SHP77 treated with DMSO at 0.1 percent for 48 hours (cell line): ENCODE data around the gene ZEB2.

ENCODE experiments used
- DNase-seq: peaks from one replicate; lab custom pipeline; 2025; lab: John Stamatoyannopoulos, UW

The ZEB2 gene

DNA sequence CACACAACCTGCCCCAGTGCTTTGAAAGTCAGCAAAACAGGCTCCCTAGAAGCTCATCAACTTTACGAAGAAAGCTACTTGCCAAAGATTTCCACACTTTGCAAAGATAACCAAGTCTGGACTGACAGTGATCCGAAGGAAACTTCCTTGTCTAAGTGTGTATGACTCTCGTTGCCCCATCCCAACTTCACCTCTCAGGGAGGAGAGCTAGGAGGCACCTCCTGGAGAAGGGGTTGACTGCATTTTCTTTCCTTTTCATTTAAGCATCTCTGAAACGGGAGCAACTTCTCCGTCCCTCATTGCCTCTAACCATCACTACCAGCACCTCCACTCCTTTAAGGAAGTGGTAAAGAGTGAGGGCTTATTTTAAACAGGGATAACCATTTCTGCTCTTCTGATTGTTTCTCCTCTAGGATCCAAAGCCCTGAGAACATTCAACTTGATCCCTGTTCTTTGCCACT, 7.0 kb downstream of the ZEB2 start:
- no peak for DNase-seq

DNA sequence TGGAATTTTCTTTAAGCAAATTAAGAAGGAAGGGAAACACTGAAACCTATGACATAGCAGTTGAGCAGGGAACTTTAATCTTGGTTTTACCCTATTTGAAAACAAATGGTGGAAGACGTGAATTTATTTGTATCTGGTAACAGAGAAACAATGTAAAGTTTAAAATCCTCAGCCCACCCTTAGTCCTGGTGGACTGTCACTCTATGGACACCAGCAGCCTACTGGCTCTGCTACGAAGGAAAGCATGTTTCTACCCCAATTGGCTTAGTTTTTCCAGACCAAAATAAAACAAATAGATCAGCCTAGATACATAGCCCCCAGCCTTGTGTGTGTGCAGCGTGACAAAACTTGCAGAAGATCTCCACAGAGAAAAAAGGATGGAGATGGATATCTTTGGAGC, 7.4 kb downstream of the ZEB2 start:
- no peak for DNase-seq

DNA sequence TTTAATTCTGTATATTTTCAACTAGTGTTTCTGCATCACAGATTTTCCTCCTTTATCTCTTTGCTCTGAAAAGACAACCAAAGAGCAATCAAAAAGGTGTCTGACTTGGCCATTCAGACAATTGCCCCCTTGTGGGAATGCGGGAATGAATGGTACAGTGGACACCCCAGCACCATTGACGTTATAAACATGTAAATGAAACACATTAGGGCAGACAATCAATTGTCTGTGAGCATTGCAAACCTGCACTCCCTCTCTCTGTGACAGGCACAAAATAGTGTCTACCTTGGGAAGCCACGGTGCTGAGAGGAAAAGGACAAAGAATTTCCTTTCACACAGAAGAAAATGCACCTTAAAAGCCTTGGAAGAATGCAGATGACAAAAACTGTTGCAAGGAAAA, 8.0 kb downstream of the ZEB2 start:
- no peak for DNase-seq

- no peak for DNase-seq
Observed at GRCh38 chr2:144511226-144511810, 8.6 kb downstream of the ZEB2 start.

- DNase-seq = no peak
Observed at GRCh38 chr2:144510294-144510991, 9.5 kb downstream of the ZEB2 start.

DNA sequence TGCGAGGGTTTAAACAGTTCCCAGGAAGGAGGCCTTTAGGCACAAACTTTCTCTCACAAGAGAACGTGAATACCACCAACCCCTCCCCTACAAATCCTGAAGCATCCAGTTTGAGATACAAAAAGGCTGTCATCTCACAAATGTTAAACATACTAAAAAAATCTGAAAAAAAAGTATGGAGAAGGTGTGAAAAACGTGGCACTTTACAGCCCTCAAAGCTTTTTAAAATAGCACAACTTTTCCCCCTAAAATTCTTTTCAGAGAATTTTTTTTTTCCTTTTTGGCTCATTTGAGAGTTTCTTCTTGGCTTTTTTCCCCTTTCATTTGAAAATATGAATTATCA, 10.1 kb downstream of the ZEB2 start:
- no peak for DNase-seq

GRCh38 chr2:144509001-144509878, 10.7 kb downstream of the ZEB2 start:
- DNase-seq = no peak

DNA sequence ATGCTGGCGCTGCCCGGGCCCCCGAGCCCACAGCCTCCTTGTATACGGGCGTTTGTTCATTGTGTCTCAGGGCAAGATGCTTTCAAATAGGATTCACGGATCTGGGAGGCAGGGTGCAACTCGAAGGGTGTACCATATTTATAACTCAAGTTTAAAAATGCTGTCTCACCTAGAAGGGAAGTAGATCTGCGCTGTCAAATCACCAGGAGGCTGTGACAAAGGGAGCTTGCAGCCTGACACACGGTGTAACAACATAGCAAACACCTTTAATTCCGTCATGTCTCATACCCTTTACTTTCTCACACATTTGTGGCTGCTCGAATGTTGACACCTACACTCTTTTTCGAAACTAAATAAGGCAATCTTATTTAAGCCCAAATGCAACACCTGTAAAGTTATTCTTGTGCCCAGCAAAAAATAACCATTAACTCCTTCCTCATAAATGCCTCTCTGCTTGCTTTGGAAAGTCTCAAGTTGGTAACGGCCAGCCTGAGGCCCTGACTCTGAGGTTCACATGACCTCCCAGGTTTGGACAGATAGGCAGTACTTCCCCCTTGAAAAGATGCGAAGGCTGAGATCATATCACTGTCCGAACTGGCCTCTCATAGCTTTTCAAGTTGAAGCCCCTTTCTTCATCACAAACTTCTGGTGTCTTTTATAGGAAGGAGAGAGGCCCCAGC, 11.6 kb downstream of the ZEB2 start:
- no peak for DNase-seq

DNA sequence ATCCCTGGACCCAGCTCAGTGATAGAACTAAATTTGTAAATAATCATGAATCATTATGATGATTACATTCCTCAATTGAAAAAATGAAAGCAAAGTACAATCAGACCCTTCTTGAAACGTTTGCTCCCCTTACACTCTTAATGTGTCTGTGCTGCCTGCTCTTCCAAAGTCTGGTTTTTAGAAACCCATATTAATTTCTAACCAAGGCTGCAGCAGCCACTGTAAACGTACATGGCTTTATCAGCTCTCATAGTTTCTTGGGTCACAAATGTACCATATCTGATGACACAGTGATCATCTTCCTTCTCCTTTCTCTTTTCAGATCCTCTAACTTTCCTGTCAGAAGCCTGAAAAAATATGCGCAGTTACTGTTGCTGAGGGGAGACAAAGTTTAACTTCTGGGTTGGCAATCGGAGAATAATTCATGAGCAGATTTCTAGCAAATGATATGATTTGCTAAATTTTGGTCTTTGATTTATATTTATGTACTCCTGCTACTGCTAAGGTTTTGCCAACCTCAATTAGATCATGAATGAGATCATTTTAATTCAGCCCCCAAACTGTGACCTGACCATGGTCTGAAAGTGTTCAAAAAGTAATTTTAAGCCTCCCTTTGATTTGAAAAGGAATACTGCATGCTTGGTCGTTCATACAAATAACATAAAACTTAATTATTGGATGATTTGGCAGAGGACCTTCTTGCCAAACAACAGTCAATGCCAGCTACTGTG, 12.3 kb downstream of the ZEB2 start:
- DNase-seq = no peak

GRCh38 chr2:144505245-144505831, 14.6 kb downstream of the ZEB2 start:
- DNase-seq = no peak

GRCh38 chr2:144504218-144504641, 15.7 kb downstream of the ZEB2 start:
- DNase-seq = no peak

DNA sequence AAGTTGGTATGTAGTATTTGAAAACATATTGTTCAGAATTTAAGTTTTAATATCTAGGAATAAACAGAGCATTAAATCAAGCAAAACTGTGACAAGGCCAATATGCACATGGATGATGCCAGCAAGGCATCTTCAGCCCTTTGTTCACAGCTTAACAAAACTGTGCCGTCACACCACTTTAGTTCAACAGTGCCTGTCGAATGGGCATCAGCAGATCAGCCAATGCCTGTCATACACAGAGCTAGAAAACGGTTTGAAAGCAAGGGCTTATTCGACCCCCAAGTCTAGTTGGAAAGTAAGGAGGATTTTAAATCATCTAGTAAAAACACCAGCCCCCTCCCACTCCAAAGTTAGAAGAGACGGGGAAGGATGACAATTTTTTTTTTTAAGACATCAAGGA, 16.7 kb downstream of the ZEB2 start:
- no peak for DNase-seq

GRCh38 chr2:144502369-144502768, 17.6 kb downstream of the ZEB2 start:
- DNase-seq = no peak

DNA sequence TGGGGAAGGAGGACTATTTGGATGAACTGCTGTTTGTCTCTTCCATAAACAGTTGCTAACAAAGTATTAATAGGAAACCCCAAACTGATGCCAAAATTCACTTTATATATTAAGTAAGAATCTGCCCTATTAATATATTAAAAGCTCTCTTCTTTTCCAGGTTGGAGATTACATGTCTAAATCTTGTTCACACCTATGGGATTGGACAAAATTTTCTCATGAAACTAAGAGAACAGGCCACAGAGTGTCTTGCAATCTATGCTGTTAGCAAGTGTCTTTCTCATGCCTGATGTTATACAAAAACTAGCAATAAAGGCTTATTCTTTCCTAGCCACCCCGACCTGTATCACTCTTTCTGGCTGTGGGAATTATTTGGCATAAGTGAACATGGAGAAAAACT, 18.3 kb downstream of the ZEB2 start:
- DNase-seq = no peak

DNA sequence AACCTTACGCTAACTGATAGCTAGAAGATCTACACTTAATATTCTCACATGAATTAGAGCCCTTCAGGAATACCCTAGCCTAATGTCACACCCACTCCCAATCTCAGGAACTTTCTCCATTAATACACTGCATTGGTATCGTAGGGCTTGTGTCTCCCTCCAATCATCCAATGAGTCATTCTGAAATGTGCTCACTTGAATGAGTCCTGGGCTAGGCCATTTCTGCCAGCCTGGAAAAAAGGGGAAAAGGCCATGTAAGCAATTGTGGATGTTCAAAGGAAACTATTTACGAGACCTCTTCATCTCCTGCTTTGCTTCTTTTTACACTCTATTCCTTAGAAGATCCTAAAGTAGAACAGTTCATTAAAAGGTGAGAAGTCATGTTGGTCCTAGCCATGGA, 18.8 kb downstream of the ZEB2 start:
- no peak for DNase-seq

GRCh38 chr2:144500563-144500962, 19.4 kb downstream of the ZEB2 start:
- no peak for DNase-seq

DNA sequence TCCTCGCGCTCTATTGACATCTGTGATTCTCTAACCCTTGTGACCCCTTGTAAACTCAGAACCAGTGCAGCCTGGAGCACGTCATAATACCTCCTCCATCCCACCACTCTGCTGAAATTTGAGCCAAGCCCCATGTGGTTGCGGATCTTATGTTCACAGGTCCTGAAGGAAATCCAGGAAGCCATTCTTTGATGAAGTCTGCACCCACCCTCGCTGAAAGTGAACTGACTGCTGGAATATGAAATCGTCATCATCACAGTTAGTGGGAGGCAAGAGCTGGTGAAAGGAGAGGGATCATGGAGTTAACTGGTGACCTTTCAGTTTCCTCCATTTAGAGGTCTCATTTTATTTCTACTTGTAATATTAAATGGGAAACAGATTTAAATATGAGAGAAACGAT, 21.6 kb downstream of the ZEB2 start:
- DNase-seq = no peak

- no peak for DNase-seq
Observed at GRCh38 chr2:144496977-144497598, 22.8 kb downstream of the ZEB2 start.

GRCh38 chr2:144496092-144496976, 23.6 kb downstream of the ZEB2 start:
- no peak for DNase-seq
